HG03025 (cell line): Measurements from ENCODE around the gene AKAP7.
"Not testable (repeated sequence)": the region's sequence is repeated elsewhere in the genome, so short reads cannot be mapped to it uniquely, and the experiment has no call there.

Experiments used
- ATAC-seq: cut with Tn5 transposase; IDR thresholded peaks from one replicate; pipeline ENCODE4 v1.9.1; 2021; ENCODE audit warnings: mild to moderate bottlenecking, moderate library complexity; ENCODE audit not compliant: unreplicated experiment, low FRiP score

The AKAP7 gene

GRCh38 chr6:131135244-131136020 is at the start of gene AKAP7:
TSS of gene AKAP7 (plus strand) at chr6:131135467. CDS start at chr6:131135764, 297 bp downstream.
- peak; percentile 87 for ATAC-seq

- not testable (repeated sequence) for ATAC-seq
Measured at GRCh38 chr6:131090339-131090738, 44.9 kb upstream of the AKAP7 start.

- not testable (repeated sequence) for ATAC-seq
Measured at GRCh38 chr6:131091944-131092343, 43.3 kb upstream of the AKAP7 start.

- no peak for ATAC-seq
Measured at GRCh38 chr6:131093334-131093733, 41.9 kb upstream of the AKAP7 start.

GRCh38 chr6:131096786-131097185 is 38.5 kb upstream of the AKAP7 start:
- no peak for ATAC-seq

GRCh38 chr6:131101911-131102680 is 33.2 kb upstream of the AKAP7 start:
- no peak for ATAC-seq

GRCh38 chr6:131103296-131103695 is 32.0 kb upstream of the AKAP7 start:
- no peak for ATAC-seq

GRCh38 chr6:131103901-131104300 is 31.4 kb upstream of the AKAP7 start:
- no peak for ATAC-seq

- no peak for ATAC-seq
Measured at GRCh38 chr6:131107151-131107550, 28.1 kb upstream of the AKAP7 start.

GRCh38 chr6:131112249-131112648 is 23.0 kb upstream of the AKAP7 start:
- no peak for ATAC-seq

GRCh38 chr6:131115651-131116050 is 19.6 kb upstream of the AKAP7 start:
- no peak for ATAC-seq

GRCh38 chr6:131116321-131116720 is 18.9 kb upstream of the AKAP7 start:
- no peak for ATAC-seq

GRCh38 chr6:131116755-131117360 is 18.4 kb upstream of the AKAP7 start:
- ATAC-seq = no peak

- ATAC-seq = no peak
Measured at GRCh38 chr6:131117878-131118277, 17.4 kb upstream of the AKAP7 start.

GRCh38 chr6:131122007-131122406 is 13.3 kb upstream of the AKAP7 start:
- no peak for ATAC-seq

- no peak for ATAC-seq
Measured at GRCh38 chr6:131122516-131122915, 12.8 kb upstream of the AKAP7 start.

- no peak for ATAC-seq
Measured at GRCh38 chr6:131124336-131125071, 10.8 kb upstream of the AKAP7 start.

GRCh38 chr6:131125431-131125830 is 9.8 kb upstream of the AKAP7 start:
- ATAC-seq = no peak

GRCh38 chr6:131129689-131130553 is 5.3 kb upstream of the AKAP7 start:
- no peak for ATAC-seq

GRCh38 chr6:131130554-131130940 is 4.7 kb upstream of the AKAP7 start:
- no peak for ATAC-seq
